Suprapubic skin (tissue), 4 donors: ENCODE results near the gene FSIP1. TPM values are rescaled to one million over a fixed set of nuclear protein-coding genes. Genes with fewer than 3 reads are reported as not detected.

Source experiments
- DNase-seq, 2 donors: peaks; one replicate each; pipeline ENCODE4 v3.0.0-alpha.2; 2019; ENCODE audit warnings: low spot score in 2 of 2
- H3K27ac ChIP-seq: fragments of 200-600 bp; sonication (generic); one replicate; pipeline ENCODE4 v1.5.1; 2019
- H3K27me3 ChIP-seq: fragments of 200-600 bp; sonication (generic); one replicate; pipeline ENCODE4 v1.5.1; 2019
- H3K36me3 ChIP-seq: fragments of 200-600 bp; sonication (generic); one replicate; pipeline ENCODE4 v1.5.1; 2019
- H3K4me1 ChIP-seq: fragments of 200-600 bp; sonication (generic); one replicate; pipeline ENCODE4 v1.5.1; 2019
- H3K4me3 ChIP-seq: fragments of 200-600 bp; sonication (generic); one replicate; pipeline ENCODE4 v1.5.1; 2019; ENCODE audit warnings: mild to moderate bottlenecking
- H3K9me3 ChIP-seq: fragments of 200-600 bp; sonication (generic); one replicate; pipeline ENCODE4 v1.5.1; 2019
- EP300 ChIP-seq: sonication (generic); formaldehyde crosslinking; IDR thresholded peaks from one replicate; pipeline ENCODE4 v1.6.1; 2017; ENCODE audit warnings: antibody characterized with exemption
- POLR2A ChIP-seq, 2 donors: fragments of 450-650 bp; IDR thresholded peaks; one replicate each; pipeline ENCODE4 v1.6.1; 2017; ENCODE audit warnings: antibody characterized with exemption in 2 of 2, mild to moderate bottlenecking in 2 of 2, moderate library complexity in 2 of 2
- POLR2AphosphoS5 ChIP-seq, 3 donors: sonication (generic); formaldehyde crosslinking; IDR thresholded peaks; one replicate each; pipeline ENCODE4 v1.6.1; 2017; ENCODE audit warnings: antibody characterized with exemption in 3 of 3
- WGBS: methylation state at CpG from one replicate; pipeline ENCODE4 v1.1.5; 2018; 5-methylcytosine and 5-hydroxymethylcytosine counted together
- total RNA-seq, 4 donors: library from RNA; depleted of rRNA; stranded (reverse); fragments of >200 nt; gene quantifications; one replicate each; pipeline ENCODE4 v1.1.0, GENCODE V29; 2016
- TF ChIP-seq, protein P1 (sequence below), 2 donors: fragments of 200-600 bp in 1 of 2; fragments of 450-650 bp in 1 of 2; sonication (generic) in 1 of 2; IDR thresholded peaks; one replicate each; pipeline ENCODE4 v1.5.1; 2016 to 2019; ENCODE audit warnings: antibody characterized with exemption in 2 of 2, mild to moderate bottlenecking in 1 of 2, moderate library complexity in 1 of 2

The FSIP1 gene
- total RNA-seq, 4 donors from 2014 or later, result 0.21 to 0.24 TPM; not detected in 2

DNA sequence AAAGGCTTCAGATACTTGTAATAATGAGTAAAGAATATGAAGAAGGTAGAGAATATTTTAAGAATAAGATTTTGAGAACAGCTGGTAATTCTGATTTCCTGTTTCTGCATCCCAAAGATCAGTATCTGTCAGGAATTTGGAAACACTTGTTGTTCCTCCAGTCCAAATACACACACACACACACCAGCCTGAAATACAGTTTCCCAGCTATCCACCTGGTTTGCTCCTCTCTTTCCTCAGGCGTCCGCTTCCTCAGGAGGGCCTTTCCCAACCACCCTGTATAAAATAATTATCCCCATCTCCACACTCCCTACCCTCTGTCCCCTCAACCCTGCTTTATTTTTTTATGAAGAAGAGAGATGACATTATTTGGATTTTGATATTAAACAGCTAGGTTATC lies 2.0 kb upstream of the FSIP1 start:
- H3K4me1 ChIP-seq, result peaks cover 30% of the 10 kb centered on the region
- no peak for DNase-seq
- H3K9me3 ChIP-seq, result no peaks in the 10 kb centered on the region
- TF ChIP-seq, protein P1, sequence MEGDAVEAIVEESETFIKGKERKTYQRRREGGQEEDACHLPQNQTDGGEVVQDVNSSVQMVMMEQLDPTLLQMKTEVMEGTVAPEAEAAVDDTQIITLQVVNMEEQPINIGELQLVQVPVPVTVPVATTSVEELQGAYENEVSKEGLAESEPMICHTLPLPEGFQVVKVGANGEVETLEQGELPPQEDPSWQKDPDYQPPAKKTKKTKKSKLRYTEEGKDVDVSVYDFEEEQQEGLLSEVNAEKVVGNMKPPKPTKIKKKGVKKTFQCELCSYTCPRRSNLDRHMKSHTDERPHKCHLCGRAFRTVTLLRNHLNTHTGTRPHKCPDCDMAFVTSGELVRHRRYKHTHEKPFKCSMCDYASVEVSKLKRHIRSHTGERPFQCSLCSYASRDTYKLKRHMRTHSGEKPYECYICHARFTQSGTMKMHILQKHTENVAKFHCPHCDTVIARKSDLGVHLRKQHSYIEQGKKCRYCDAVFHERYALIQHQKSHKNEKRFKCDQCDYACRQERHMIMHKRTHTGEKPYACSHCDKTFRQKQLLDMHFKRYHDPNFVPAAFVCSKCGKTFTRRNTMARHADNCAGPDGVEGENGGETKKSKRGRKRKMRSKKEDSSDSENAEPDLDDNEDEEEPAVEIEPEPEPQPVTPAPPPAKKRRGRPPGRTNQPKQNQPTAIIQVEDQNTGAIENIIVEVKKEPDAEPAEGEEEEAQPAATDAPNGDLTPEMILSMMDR (IDR thresholded peaks at IDR 0.05), result no peak
- TF ChIP-seq POLR2A (IDR thresholded peaks at IDR 0.05) (no peak), EP300 (no peak), POLR2AphosphoS5 (IDR thresholded peaks at IDR 0.05) (no peak)
- no peak overlapping the region for H3K4me3 ChIP-seq
- 93% methylated on average over 2 of the region's 2 CpGs for WGBS
- H3K36me3 ChIP-seq, result no peaks in the 10 kb centered on the region
- H3K27ac ChIP-seq, result no peak overlapping the region
- no peaks in the 10 kb centered on the region for H3K27me3 ChIP-seq

DNA sequence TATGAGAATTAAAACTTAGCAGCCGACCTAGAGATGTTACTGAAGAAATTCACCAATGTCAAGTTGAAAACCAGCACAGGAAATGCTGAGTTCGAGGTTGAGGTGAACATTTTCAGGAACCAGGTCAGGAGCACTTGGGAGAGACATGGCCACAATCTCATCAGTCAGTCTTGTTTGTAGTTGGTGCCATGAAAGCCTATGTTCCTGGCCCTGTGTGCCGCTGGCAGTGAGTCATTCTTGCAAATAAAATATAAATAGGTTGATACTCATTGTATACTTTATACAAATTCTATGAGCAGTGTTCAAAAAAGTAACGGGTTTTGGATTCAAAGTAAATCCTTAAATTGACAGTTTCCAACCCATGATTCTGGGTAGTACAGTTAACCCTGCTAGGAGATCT lies 1.5 kb upstream of the FSIP1 start:
- TF ChIP-seq EP300 (no peak), POLR2A (IDR thresholded peaks at IDR 0.05) (no peak), POLR2AphosphoS5 (IDR thresholded peaks at IDR 0.05) (no peak)
- TF ChIP-seq, protein P1 (IDR thresholded peaks at IDR 0.05), result no peak
- H3K9me3 ChIP-seq, result no peaks in the 10 kb centered on the region
- DNase-seq, result no peak
- 29% methylated on average over 4 of the region's 4 CpGs for WGBS
- peaks cover 30% of the 10 kb centered on the region for H3K4me1 ChIP-seq
- no peaks in the 10 kb centered on the region for H3K27me3 ChIP-seq
- H3K27ac ChIP-seq, result no peak overlapping the region
- no peak overlapping the region for H3K4me3 ChIP-seq
- no peaks in the 10 kb centered on the region for H3K36me3 ChIP-seq

DNA sequence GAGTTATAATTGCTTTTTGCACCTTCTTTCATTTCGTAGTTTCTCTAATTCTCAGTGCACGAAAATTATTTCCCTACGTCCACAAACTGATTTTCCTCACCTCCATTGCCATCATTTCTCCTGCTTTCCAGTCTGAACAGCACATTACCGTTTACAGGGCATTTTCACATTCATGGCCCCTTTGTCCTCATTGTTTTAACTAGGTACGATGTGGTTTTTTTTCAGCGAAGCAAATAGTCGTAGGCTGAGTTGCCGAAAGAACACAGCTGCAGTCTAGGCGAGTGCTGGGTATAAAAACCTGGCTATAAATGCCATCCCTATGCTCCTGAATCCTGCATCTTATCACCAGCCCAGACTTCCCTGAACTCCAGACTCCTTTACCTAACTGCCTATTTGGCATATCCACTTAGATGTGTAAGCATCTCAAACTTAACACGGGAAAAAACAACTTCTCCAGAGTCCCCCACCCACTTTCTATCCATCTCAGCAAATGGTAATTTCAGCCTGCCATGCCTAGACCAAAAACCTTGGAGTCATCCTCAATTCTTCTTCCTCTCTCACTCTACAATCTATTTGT lies 691 bp upstream of the FSIP1 start:
- H3K4me1 ChIP-seq, result peaks cover 30% of the 10 kb centered on the region
- TF ChIP-seq EP300 (no peak), POLR2A (IDR thresholded peaks at IDR 0.05) (no peak), POLR2AphosphoS5 (IDR thresholded peaks at IDR 0.05) (no peak)
- TF ChIP-seq, protein P1 (IDR thresholded peaks at IDR 0.05), result no peak
- 1% methylated on average over 10 of the region's 10 CpGs for WGBS

DNA sequence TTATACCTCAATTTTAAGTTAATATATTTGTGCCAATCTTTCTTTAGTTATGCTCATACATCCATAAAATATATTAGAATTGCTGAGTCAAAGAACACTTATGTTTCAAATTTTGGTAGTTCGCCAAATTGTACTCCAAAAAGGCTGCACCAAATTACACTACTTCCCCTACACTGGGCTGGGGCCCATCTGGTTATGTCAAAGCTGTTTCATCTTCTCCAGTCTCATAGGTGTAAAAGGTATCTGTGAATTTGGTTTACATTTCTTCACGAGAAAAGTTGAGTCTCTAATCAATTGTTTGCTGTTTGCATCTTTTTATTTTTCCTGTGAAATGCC lies 706 bp downstream of the FSIP1 start:
- Histone ChIP-seq H3K27ac (no peak overlapping the region), H3K27me3 (no peaks in the 10 kb centered on the region), H3K36me3 (no peaks in the 10 kb centered on the region), H3K9me3 (no peaks in the 10 kb centered on the region), H3K4me3 (peak overlapping the region; percentile 72), H3K4me1 (peaks cover 30% of the 10 kb centered on the region)
- WGBS, result 61% methylated on average over 2 of the region's 2 CpGs
- TF ChIP-seq EP300 (no peak), POLR2A (IDR thresholded peaks at IDR 0.05) (no peak), POLR2AphosphoS5 (IDR thresholded peaks at IDR 0.05) (no peak)
- TF ChIP-seq, protein P1 (IDR thresholded peaks at IDR 0.05), result no peak
- DNase-seq, result no peak

More for the DNA sequence above, 691 bp upstream of the FSIP1 start:
- H3K27me3 ChIP-seq, result no peaks in the 10 kb centered on the region
- no peaks in the 10 kb centered on the region for H3K9me3 ChIP-seq
- no peak for DNase-seq
- H3K36me3 ChIP-seq, result no peaks in the 10 kb centered on the region
- peak overlapping the region; percentile 72 for H3K4me3 ChIP-seq
- H3K27ac ChIP-seq, result peak overlapping the region; percentile 63

DNA sequence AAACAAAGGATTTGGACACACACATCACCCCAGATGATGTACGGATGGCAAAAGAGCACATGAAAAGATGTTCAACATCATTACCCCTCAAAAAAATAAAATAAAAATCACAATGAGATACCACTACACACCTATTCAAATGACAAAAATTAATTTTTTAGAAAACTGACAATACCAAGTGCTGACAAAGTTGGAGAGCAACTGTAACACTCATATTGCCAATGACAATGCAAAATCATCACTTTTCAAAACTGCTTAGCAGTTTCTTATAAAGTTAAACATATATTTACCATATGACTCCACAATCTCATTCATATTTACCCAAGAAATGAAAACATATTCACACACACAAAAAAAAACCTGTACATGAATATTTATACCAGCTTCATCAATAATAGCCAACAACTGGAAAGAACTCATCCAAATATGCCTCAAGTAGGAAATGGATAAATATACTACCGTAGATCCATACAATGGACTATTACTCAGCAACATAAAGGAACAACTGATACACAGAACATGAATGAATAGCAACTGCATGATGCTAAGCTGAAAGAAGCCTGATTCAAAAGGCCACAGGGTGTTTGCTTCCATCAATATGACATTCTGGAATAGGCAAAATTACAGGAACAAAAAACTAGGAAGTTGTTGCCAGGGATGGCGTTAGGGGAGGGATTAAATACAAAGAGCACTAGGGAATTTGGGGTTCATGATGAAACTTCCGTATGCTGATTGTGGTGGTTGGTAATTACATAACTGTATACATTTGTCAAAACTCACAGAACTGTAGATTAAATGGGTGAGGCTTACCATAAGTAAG lies 1.3 kb downstream of the FSIP1 start:
- Histone ChIP-seq H3K4me3 (no peak overlapping the region), H3K9me3 (no peaks in the 10 kb centered on the region), H3K27me3 (no peaks in the 10 kb centered on the region), H3K27ac (no peak overlapping the region), H3K36me3 (no peaks in the 10 kb centered on the region), H3K4me1 (peaks cover 30% of the 10 kb centered on the region)
- TF ChIP-seq, protein P1 (IDR thresholded peaks at IDR 0.05), result no peak
- TF ChIP-seq POLR2AphosphoS5 (IDR thresholded peaks at IDR 0.05) (no peak), EP300 (no peak), POLR2A (IDR thresholded peaks at IDR 0.05) (no peak)
- WGBS, result 84% methylated on average over 4 of the region's 4 CpGs
- DNase-seq, result no peak
